IMR-90 (cell line): Measurements from ENCODE around the gene SYT6. TPM values are rescaled to one million over a fixed set of nuclear protein-coding genes. Genes with fewer than 3 reads are reported as not detected.

Experiments
- ATAC-seq: fragments of 200-7000 bp; cut with Tn5 transposase; 2 replicates; pipeline ENCODE4 v1.9.1; 2020; ENCODE audit warnings: low read depth, mild to moderate bottlenecking, moderate library complexity
- BruUV-seq: library from RNA; stranded (reverse); fragments of 400-500 nt; replicated peaks from 2 replicates; lab custom pipeline; 2021; lab: Mats Ljungman, UMichigan
- CTCF ChIA-PET: fragments of 300-600 bp; formaldehyde crosslinking; extraction: SDS; loops from one replicate; lab custom pipeline; 2021; ENCODE audit warnings: antibody characterized with exemption; lab: Yijun Ruan, JAX
- POLR2A ChIA-PET: fragments of 300-600 bp; sonication (Branson Sonifier 250); formaldehyde crosslinking; loops from one replicate; lab custom pipeline; 2022; ENCODE audit warnings: antibody characterized with exemption; ENCODE audit not compliant: unreplicated experiment; lab: Charles Lee
- DNase-seq: peaks from one replicate; pipeline ENCODE4 v3.0.0; 2013
- H2AFZ ChIP-seq: replicated peaks from 2 replicates; pipeline ENCODE3; 2013; ENCODE audit warnings: low read length, mild to moderate bottlenecking; ENCODE audit not compliant: poor library complexity
- H2AK5ac ChIP-seq: 2 replicates; pipeline ENCODE4 v1.6.1; 2013; ENCODE audit warnings: low read depth, low read length, inconsistent platforms
- H2AK9ac ChIP-seq: replicated peaks from 2 replicates; pipeline ENCODE3; 2013; ENCODE audit warnings: mild to moderate bottlenecking, low read depth, low read length, moderate library complexity; ENCODE audit not compliant: poor library complexity
- H2BK120ac ChIP-seq: 2 replicates; pipeline ENCODE4 v1.6.1; 2013; ENCODE audit warnings: low read depth, low read length, inconsistent platforms
- H2BK15ac ChIP-seq: 3 replicates; pipeline ENCODE4 v1.6.1; 2013; ENCODE audit warnings: low read depth, low read length, inconsistent platforms
- H2BK20ac ChIP-seq: 2 replicates; pipeline ENCODE4 v1.6.1; 2013; ENCODE audit warnings: low read depth, mild to moderate bottlenecking, inconsistent platforms, low read length, moderate library complexity
- H2BK5ac ChIP-seq: 2 replicates; pipeline ENCODE4 v1.6.1; 2013; ENCODE audit warnings: mild to moderate bottlenecking, low read depth, low read length, inconsistent platforms; ENCODE audit not compliant: poor library complexity, severe bottlenecking
- H3K14ac ChIP-seq: replicated peaks from 2 replicates; pipeline ENCODE4 v1.6.1; 2013; ENCODE audit warnings: low read depth, low read length, inconsistent platforms
- H3K18ac ChIP-seq: 2 replicates; pipeline ENCODE4 v1.6.1; 2013; ENCODE audit warnings: low read depth, low read length, control low read depth
- H3K23ac ChIP-seq: 2 replicates; pipeline ENCODE4 v1.6.1; 2013; ENCODE audit warnings: low read depth, low read length, inconsistent platforms
- H3K27ac ChIP-seq: 2 replicates; pipeline ENCODE4 v1.5.1; 2013; ENCODE audit warnings: mild to moderate bottlenecking, control low read depth, low read length; ENCODE audit not compliant: insufficient read depth
- H3K27me3 ChIP-seq: 2 replicates; pipeline ENCODE4 v1.6.1; 2013; ENCODE audit warnings: low read length; ENCODE audit not compliant: control insufficient read depth, insufficient read depth
- H3K36me3 ChIP-seq: 2 replicates; pipeline ENCODE4 v1.6.1; 2013; ENCODE audit warnings: low read length, mixed read lengths; ENCODE audit not compliant: control insufficient read depth, insufficient read depth
- H3K4ac ChIP-seq: 2 replicates; pipeline ENCODE4 v1.6.1; 2013; ENCODE audit warnings: low read depth, low read length, inconsistent platforms
- H3K4me1 ChIP-seq: 2 replicates; pipeline ENCODE4 v1.6.1; 2013; ENCODE audit warnings: low read length, mixed read lengths; ENCODE audit not compliant: control insufficient read depth, insufficient read depth
- H3K4me2 ChIP-seq: 2 replicates; pipeline ENCODE4 v1.6.1; 2013; ENCODE audit warnings: low read depth, mild to moderate bottlenecking, control low read depth, low read length, moderate library complexity
- H3K4me3 ChIP-seq: 2 replicates; pipeline ENCODE4 v1.5.1; 2013; ENCODE audit warnings: low read depth, mild to moderate bottlenecking, control low read depth, low read length, moderate library complexity; ENCODE audit not compliant: insufficient read depth
- H3K56ac ChIP-seq: 2 replicates; pipeline ENCODE4 v1.6.1; 2013; ENCODE audit warnings: low read length, inconsistent platforms; ENCODE audit not compliant: insufficient read depth; ENCODE audit errors: extremely low read depth
- H3K79me1 ChIP-seq, 2 experiments: 2 replicates each; pipeline ENCODE4 v1.6.1; 2013; ENCODE audit warnings: low read length in 2 of 2, inconsistent platforms in 1 of 2, low read depth in 1 of 2
- H3K9ac ChIP-seq: 2 replicates; pipeline ENCODE4 v1.6.1; 2013; ENCODE audit warnings: low read depth, low read length, control low read depth
- H3K9me1 ChIP-seq: 2 replicates; pipeline ENCODE4 v1.6.1; 2013; ENCODE audit warnings: low read length, inconsistent platforms; ENCODE audit not compliant: insufficient read depth
- H3K9me3 ChIP-seq: 2 replicates; pipeline ENCODE4 v1.6.1; 2013; ENCODE audit warnings: low read length; ENCODE audit not compliant: control insufficient read depth, insufficient read depth
- H4K20me1 ChIP-seq: 2 replicates; pipeline ENCODE4 v1.6.1; 2013; ENCODE audit warnings: low read length, inconsistent platforms; ENCODE audit not compliant: insufficient read depth
- H4K5ac ChIP-seq: 2 replicates; pipeline ENCODE4 v1.6.1; 2013; ENCODE audit warnings: mild to moderate bottlenecking, low read depth, low read length, control low read depth
- H4K8ac ChIP-seq, 2 experiments: 2 replicates each; pipeline ENCODE4 v1.6.1; 2013; ENCODE audit warnings: low read depth in 2 of 2, low read length in 2 of 2, control low read depth in 1 of 2, inconsistent platforms in 1 of 2
- H4K91ac ChIP-seq: 2 replicates; pipeline ENCODE4 v1.6.1; 2013; ENCODE audit warnings: low read depth, low read length, inconsistent platforms; ENCODE audit not compliant: insufficient read depth
- BHLHE40 ChIP-seq: fragments of 150-350 bp; IDR thresholded peaks from 2 replicates; pipeline ENCODE4 v1.6.1; 2016; ENCODE audit warnings: mild to moderate bottlenecking, low read depth, low read length
- CHD1 ChIP-seq: IDR thresholded peaks from 2 replicates; pipeline ENCODE4 v1.6.1; 2012; ENCODE audit warnings: low read depth, low read length, improper control_type of control experiment
- ELK1 ChIP-seq: fragments of 150-350 bp; IDR thresholded peaks from 2 replicates; pipeline ENCODE4 v1.6.1; 2016; ENCODE audit warnings: low read depth, mild to moderate bottlenecking, low read length, moderate library complexity, borderline replicate concordance
- MAFK ChIP-seq: IDR thresholded peaks from 2 replicates; pipeline ENCODE4 v1.6.1; 2012; ENCODE audit warnings: low read depth, low read length, improper control_type of control experiment
- MAZ ChIP-seq: IDR thresholded peaks from 2 replicates; pipeline ENCODE4 v1.6.1; 2012; ENCODE audit warnings: low read depth, mild to moderate bottlenecking, low read length, improper control_type of control experiment, moderate library complexity, borderline replicate concordance
- RAD21 ChIP-seq: IDR thresholded peaks from 2 replicates; pipeline ENCODE4 v1.6.1; 2012; ENCODE audit warnings: low read length, improper control_type of control experiment
- RCOR1 ChIP-seq: IDR thresholded peaks from 2 replicates; pipeline ENCODE4 v1.6.1; 2012; ENCODE audit warnings: mild to moderate bottlenecking, low read length, improper control_type of control experiment; ENCODE audit not compliant: insufficient replicate concordance
- SMC3 ChIP-seq: fragments of 150-350 bp; IDR thresholded peaks from 2 replicates; pipeline ENCODE4 v1.6.1; 2016; ENCODE audit warnings: low read depth, mild to moderate bottlenecking, antibody characterized with exemption, low read length, moderate library complexity
- WGBS, 2 experiments: methylation state at CpG; one replicate each; pipeline versions ENCODE4 v1.1.5 to v1.1.7; 2013; ENCODE audit warnings: missing lambda C conversion rate in 2 of 2; ENCODE audit not compliant: insufficient read length in 1 of 2; ENCODE audit errors: extremely low coverage in 2 of 2; 5-methylcytosine and 5-hydroxymethylcytosine counted together
- dilution Hi-C: fragments of 300-500 bp; cut with HindIII; formaldehyde crosslinking; loops from one replicate; pipeline ENCODE4 v1.14.3; 2018; ENCODE audit warnings: low sequenced_read_pairs; ENCODE audit not compliant: unreplicated experiment
- in situ Hi-C: fragments of 300-500 bp; cut with MboI; formaldehyde crosslinking; loops from 3 replicates; pipeline ENCODE4 v1.14.3; 2019; ENCODE audit warnings: low sequenced_read_pairs, inconsistent platforms, mixed read lengths
- intact Hi-C: fragments of 100-400 bp; cut with micrococcal nuclease; formaldehyde crosslinking; loops from 2 replicates; pipeline ENCODE4 v1.10.0; 2022
- polyA plus RNA-seq, 3 experiments: library from polyadenylated mRNA; depleted of rRNA; stranded (reverse); fragments of >200 nt; gene quantifications; 2 replicates each; pipeline ENCODE4 v1.2.3, GENCODE V29; 2012; ENCODE audit warnings: low replicate concordance in 1 of 3
- total RNA-seq: library from RNA; depleted of rRNA; stranded (reverse); fragments of >200 nt; gene quantifications from 2 replicates; pipeline ENCODE4 v1.2.3, GENCODE V29; 2012

The SYT6 gene
- total and polyA plus RNA-seq, 2 of the 4 experiments (the other 2 are of a cell fraction) = not detected

- TF ChIP-seq MAZ (no peak), RAD21 (no peak), BHLHE40 (no peak), CHD1 (no peak), MAFK (no peak), ELK1 (no peak), RCOR1 (no peak), SMC3 (no peak)
- Histone ChIP-seq H3K9ac (no peak overlapping the region), H2AK5ac (no peak overlapping the region), H3K27me3 (no peaks in the 10 kb centered on the region; the same call in 1 of the 2 replicates), H4K91ac (no peak overlapping the region), H2BK120ac (no peak overlapping the region), H3K9me3 (no peaks in the 10 kb centered on the region), H2BK5ac (no peak overlapping the region), H3K9me1 (no peaks in the 10 kb centered on the region), H3K4me2 (no peak overlapping the region), H3K23ac (no peak overlapping the region), H4K8ac (no peak overlapping the region), H4K20me1 (no peaks in the 10 kb centered on the region), H2AK9ac (no peak overlapping the region), H3K4me1 (no peaks in the 10 kb centered on the region), H4K5ac (no peak overlapping the region), H3K4me3 (no peak overlapping the region), H3K18ac (no peak overlapping the region), H3K4ac (no peak overlapping the region), H3K56ac (no peak overlapping the region), H2AFZ (no peak overlapping the region), H3K36me3 (no peaks in the 10 kb centered on the region), H3K79me1 (no peaks in the 10 kb centered on the region), H3K14ac (no peak overlapping the region), H3K27ac (no peak overlapping the region), H2BK15ac (no peak overlapping the region), H2BK20ac (no peak overlapping the region)
- no peak for ATAC-seq
- POLR2A ChIA-PET = no interaction called here
- 40% methylated on average over 1 of the region's 3 CpGs; no CpG with 5 or more reads in 1 of the 2 experiments for WGBS, 2 experiments
- in situ Hi-C loops (no loop called here), intact Hi-C loops (no loop called here), dilution Hi-C loops (no loop called here)
- no TSS peak for BruUV-seq
- no peak for DNase-seq
- CTCF ChIA-PET = no interaction called here
Observed at GRCh38 chr1:114189398-114189797, 35.7 kb upstream of the SYT6 start.
